Stimulated activated CD8-positive, alpha-beta memory T cell treated with anti-CD3 and anti-CD28 coated beads, Interleukin-7, amount 100 ng/mL, for 1 hour (primary cell): ENCODE measurements around the gene NEUROG3.
"Not testable (repeated sequence)": the region's sequence is repeated elsewhere in the genome, so short reads cannot be mapped to it uniquely, and the experiment has no call there.

Experiments used
- DNase-seq, 2 donors: peaks; one replicate each; pipeline ENCODE4 v3.0.0-alpha.2; 2020; ENCODE audit warnings: low read depth in 2 of 2

The NEUROG3 gene

DNA sequence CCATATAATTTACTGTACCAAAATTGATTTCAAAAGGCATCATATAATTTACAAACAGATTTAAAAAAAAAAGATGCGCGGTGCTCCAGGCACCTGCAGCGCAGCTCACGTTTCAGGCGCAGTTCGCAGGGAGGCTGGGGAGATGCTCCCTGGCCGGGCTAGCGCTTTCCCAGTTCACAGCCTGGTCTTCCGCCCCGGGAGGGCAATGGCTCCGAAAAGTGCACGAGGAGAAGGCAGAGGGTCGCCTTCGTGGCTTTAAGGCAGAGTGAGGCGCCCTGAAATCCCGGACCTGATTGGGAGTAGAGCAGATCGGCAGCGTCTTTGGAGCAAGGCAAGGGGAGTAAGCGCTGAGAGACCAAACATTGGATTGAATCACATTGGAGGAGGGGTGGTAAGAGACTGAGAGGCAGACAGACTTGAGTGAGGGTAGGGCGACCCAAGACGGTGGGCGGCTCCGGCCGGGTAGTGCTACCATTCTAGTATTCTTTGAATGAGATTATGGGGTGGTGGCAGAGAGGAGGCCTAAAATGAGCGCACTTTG is 1.5 kb downstream of the NEUROG3 start:
- DNase-seq, result no peak

DNA sequence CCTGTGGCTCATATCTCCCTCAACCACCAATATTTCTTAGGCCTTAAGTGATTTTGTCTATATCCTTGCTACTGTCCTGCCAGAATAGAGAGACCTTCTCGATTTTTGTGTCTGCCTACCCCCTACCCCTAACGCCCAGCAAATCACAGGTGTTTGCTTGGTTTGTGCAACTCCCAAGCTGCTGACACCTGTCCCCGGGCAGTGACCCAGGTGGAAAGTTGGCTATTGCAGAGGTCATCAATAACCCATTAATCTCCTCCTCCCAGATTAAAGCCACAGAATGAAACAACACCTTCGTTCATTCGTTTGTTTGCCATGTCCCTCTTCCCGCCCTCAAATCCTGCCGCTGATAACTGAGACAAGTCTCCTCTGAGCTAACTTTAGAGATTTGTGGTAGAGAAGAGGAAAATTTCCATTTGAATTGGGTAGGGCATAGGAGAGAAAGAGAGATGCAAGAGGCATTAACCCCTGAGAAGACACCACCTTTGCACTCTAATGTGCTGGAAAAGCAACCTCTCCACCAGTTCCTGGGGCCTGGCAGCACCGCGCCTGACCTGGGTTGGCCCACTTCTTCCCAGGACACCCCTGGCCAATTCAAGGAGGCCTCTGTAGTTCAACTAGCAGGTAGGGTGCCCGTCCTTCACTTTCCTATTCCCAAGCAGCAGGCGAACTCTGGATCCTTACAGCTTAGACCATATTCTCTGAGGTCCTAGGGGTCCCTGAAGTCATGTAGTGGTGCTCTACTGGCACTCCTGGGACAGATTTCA is 3.0 kb downstream of the NEUROG3 start:
- DNase-seq, result no peak

DNA sequence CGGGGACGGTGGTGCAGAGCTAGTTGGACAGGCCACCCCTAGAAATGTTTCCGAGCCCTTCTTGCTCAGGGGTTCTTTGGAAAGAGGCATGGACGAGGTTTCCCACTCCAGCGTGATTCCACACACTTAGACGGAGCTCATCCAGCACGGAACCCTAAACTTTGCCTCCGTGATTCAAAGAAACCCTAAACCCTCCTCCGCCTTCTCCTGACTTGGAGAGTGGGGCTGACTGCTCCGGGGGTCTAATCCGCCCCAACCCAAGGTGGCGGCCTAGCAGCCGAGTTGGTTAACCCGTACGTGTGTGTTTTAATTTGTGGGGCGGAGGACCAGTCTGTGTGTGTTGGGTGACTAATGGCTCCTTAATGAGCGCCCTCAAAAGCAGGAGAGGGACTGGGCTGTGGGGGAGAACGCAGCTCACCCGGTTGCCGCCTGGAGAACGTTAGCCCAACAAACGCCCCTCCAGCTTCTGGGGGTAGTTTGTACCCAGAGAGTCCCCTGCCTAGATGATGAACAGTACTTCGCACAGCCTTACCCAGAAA is 3.8 kb downstream of the NEUROG3 start:
- DNase-seq, result no peak

DNA sequence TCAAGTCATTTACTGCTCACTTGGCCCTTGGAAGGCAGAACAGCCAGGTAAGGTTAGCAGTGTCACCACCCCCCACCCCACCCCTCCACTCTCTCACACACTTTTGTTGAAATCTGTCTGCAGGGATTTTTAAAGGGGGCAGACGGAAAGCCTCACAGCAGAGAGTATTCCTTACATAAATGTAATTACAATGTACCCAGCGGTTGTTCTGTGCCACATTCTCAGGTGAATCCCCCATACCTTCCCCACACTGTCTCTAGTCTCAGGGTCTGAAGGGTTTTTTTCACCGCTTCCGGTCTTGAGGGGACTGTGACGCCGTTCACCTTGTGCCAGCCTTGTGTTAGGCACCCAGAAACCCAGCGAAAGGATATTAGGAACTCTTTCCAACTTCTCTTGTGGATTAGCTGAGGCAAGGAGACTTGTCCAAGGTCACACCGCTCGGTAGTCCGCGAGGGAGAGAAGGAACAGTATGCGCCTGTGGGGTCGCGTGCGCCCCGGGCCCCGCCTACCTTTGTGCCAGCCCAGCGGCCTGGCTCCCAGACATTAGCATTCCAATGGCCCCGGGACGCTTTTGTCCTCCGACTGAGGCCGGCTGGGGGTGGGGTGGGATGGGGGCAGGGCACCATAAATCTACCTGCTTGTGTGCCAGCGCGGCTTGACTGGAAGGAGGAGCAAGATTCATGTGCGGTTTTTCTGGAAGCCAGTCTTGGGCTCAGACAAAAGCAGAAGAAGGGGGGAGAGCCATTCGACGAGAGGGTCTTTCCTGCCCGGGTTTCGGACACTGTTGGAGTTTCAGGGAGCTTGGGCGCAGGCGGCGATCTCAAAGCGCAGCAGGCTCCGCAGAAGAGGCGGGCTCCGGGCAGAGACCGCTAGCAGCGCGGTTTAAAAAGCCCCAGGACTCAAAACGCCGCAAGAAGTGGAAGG is 4.5 kb downstream of the NEUROG3 start:
- DNase-seq, result no peak

DNA sequence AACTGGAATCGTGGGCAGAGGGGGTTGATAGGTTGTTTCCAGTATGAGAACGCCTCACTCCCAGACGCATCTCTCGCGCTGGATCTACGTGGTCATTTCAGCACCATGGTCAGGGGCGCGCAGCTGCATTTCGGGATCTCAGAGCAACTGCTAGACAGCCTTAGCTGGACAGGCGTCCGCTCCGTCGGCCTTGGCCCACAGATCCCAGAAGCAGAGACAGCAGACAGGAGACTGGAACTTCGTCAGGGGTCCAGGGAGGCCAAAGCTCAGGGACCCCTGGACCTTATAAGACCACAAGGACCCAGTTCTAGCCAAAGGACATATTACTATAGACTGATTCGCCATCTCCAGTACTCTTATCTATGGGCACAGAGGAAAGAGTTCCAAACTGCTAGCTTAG is 5.3 kb downstream of the NEUROG3 start:
- DNase-seq, result no peak

DNA sequence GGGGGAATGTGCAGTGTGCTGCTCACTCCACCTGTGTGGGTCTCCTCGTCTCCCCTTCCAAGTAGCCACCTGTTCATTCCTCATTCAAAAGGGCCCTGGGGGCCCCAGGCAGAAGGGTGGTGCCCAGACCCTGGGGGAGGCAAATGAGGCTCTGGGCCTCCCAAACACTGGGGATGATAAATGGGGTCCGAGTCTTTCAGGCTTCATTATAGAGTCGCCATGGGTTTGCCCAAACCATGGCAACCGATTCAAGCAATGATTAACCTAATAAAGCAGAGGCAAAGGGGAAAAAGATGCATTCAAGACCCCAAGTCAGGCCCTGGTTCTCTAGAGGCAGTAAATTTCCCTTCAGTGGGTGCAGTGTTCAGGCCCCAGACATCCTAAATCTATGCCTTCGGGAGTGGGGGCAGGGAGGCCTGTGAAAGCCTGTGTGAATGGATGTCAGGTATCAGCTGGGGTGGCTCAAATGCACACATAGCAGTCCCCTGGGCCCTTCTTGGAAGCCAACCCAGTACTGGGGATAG is 10.4 kb downstream of the NEUROG3 start:
- no peak for DNase-seq

DNA sequence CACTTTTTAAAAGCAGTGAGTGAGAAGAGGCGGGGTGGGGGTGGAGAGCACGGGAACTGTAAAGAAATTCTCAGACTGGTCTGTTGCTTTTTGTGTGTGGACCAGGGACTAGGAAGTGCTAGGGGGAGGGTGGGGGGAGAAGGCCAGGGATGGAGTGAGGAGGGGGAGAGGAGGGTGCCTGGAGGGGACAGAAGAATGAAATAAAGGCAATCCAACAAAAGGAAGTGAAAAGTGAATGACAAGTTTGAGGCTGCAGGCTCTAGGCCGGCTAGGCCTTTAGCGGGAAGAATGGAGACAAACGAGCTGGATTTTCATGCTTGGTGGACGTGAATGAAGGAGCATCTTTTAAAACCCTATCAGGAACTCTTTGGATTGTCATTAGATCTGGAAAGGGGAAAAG is 13.7 kb downstream of the NEUROG3 start:
- no peak for DNase-seq

DNA sequence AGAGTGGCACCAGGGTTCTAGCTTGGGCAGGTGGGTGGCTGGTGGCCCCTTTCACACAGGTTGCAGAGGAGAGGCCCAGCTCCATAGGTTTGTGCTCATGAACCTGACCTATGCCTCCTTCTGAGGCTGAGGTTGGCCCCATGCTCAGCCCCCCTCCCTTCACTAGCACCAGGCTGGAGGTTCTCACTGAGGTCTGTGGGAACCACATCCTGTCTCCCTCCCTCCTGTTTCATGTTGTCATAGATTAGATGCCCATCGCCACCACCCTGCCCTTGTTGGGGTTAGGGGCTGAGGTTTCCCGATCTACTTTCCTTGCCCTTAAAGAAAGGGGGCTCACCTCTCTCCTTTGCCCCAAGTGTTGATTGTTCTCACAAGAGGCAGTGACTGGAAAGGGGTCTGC is 14.7 kb downstream of the NEUROG3 start:
- DNase-seq, result no peak

DNA sequence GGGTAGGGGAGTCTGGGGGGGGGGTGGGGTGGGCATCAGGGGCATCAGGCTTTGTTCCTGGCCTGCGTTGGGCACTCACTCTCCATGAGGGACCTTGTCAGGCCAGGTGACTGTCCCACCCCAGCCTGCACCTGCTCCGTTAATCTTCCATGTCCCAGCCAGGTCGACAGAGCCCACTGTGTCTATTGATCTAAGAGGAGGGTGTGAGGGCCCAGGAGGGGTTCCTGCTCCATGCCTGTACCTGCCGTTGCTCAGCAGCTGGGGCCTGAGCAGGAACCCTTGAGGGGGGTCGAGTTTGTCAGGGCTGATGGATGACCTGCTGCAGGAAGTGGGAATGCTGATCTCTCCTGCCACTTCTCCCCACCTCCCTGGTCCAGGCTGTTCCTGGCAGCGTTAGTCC is 18.6 kb downstream of the NEUROG3 start:
- DNase-seq, result no peak

DNA sequence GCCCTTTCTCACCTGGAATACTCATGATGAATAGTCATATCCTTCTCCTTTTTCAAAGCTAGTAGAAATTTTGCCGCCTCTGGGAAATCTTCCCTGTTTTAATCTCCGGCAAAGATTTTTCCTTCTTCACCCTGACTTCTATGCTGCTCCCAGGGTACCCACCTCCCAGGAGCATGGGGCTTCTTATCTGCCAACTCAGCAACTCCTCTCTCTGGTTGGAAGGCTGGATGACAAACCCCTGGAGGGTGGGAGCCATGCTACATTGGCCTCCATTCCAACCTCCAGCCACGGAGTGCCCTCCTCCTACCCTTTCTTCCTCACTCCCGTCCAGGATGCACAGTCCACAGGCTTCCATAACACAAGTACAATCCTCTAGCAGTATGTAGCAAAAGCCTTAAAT is 19.9 kb downstream of the NEUROG3 start:
- DNase-seq, result no peak

DNA sequence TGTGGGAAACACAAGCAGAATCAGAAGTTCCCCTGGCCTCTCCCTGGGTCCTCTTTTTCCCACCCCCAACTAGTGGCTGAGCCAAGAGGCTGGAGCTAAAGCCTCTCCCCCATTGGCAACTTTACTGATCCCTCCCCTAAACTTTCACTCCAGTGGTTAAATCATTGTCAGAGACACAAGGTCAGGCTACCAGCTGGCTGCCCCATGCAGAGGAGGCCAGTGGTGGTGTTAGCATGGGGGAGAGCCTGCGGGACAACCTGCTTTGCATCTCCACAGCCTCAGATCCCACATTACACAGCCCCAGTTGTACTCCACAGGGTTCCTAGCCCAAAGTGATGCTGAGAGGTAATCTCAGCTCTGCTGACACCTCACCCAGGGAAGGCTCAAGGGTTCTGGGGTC is 21.0 kb downstream of the NEUROG3 start:
- no peak for DNase-seq

DNA sequence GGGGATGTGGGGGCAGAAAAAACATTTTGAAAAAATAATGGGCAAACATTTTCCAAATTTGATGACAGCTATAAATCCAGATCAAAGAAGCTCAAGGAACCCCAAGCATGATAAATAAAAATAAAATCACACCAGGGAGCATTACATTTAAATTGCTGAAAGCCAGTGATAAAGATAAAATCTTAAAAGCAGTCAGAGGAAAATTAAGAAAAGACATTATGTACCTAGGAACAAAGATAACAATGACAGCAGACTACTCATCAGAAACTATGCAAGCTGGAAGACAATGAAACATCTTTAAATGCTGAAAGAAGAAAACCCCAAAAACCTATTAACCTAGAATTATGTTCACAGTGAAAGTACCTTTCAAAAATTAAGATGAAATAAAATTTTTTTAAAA is 23.3 kb downstream of the NEUROG3 start:
- DNase-seq, result no peak

DNA sequence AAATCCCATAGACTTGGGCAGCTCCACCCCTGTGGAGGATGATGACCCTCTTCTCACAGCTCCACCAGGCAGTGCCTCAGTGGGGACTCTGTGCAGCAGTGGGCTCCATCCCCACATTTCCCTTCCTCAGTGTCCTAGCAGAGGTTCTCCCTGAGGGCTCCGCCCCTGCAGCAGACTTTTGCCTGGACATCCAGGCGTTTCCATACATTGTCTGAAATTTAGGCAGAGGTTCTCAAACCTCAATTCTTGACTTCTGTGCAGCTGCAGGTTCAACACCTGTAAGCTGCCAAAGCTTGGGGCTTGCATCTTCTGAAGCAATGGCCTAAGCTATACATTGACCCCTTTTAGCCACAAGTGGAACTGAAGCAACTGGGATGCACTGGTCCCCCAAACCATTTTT is 31.8 kb downstream of the NEUROG3 start:
- no peak for DNase-seq

DNA sequence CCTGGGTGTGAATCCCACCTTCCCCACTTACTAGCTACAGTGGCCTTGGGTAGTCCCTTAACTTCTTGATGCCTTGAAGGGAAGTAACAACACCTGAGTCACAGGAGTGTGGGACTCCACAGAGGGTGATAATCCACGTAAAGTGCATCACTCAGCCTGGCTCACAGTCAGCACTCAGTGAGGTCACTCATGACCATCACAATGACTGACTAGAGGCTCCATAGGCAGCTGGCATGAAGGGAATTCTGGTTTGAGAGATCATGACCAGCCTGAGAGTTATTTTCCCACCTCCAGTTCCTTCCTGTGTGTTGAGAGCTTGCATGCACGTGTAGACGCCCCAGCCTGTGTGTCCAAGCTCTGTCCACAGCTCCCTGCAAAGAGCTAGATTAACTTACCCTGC is 34.8 kb downstream of the NEUROG3 start:
- no peak for DNase-seq

DNA sequence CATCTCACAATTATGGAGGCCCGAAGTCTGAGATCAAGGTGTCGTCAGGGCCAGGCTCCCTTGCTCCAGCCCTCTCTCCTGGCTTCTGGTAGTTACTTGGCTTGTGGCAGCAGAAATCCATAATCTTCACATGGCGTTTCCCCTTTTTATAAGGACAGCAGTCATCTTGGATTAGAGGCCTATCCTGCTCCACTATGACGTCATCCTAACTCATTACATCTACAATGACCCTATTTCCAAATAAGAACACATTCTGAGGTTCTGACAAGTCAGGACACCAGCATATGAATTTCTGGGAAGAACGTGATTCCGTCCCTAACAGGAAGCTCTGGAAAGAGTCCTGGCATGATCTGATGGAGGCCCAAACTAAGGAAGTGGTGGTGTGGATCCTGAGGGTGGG is 35.8 kb downstream of the NEUROG3 start:
- DNase-seq, result no peak

DNA sequence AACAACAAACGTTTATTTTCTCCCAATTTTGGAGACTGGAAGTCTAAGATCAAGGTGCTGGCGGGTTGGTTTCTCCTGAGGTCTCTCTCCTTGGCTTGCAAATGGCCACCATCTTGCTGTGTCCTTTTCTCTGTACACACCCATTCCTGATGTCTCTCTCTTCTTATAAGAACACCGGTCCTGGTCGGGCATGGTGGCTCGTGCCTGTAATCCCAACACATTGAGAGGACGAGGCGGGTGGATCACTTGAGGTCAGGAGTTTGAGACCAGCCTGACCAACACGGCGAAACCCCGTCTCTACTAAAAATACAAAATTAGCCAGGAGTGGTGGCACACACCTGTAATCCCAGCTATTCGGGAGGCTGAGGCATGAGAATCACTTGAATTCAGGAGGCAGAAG is 36.7 kb downstream of the NEUROG3 start:
- not testable (repeated sequence) for DNase-seq

DNA sequence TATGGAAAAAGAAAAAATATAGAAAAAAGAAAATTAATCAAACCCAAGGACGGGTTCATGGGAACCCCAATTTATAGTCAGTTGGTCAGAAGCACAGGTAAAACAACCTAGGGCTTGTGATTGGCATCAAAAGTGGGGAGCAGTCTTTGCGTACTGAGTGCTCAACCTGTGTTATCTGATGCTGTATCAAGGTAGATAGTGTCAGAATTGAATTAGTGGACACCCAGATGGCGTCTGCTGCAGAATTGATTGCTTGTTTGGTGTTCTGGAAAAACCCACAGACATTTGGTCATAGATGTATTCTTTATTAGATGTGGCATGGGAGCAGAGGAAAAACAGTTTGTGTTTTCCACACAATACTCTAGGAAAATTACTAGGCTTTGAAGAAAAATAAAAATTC is 39.6 kb downstream of the NEUROG3 start:
- DNase-seq, result no peak

DNA sequence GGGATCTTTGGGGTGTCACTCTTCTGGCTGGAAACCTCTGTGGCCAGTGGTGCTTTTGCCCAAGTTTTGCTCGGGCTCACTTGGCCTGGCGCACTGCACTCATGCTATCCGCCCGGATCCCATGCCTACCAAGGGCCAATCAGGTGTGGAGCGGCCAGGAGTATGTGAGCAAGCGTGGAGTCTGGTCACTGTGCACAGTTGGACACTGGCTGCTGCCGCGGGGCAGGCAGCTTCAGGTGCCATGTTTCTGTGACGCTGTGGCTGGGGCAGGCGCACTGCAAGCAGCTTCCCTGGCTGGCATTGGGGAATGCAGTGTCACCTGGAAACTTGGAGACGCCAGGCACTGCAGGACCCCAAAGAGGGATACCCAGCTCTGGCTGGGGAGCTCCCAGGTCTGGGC is 45.3 kb downstream of the NEUROG3 start:
- no peak for DNase-seq
